NCI-H187 (cell line): ENCODE results near the gene GNAO1.
A peak's percentile ranks its signal among the peaks of the same experiment; 100 is the strongest.

ENCODE experiments used
- DNase-seq, 2 experiments: peaks; one replicate each; lab custom pipeline; 2025; lab: John Stamatoyannopoulos, UW

The GNAO1 gene

GRCh38 chr16:56349711-56350161 lies 158.4 kb downstream of the GNAO1 start:
- no peak for DNase-seq

- no peak for DNase-seq
Observed at GRCh38 chr16:56350491-56351405, 159.5 kb downstream of the GNAO1 start.

GRCh38 chr16:56351481-56351880 lies 160.2 kb downstream of the GNAO1 start:
- DNase-seq = no peak

GRCh38 chr16:56352351-56353053 lies 161.2 kb downstream of the GNAO1 start:
- DNase-seq = no peak

GRCh38 chr16:56353054-56353921 lies 162.0 kb downstream of the GNAO1 start:
- no peak for DNase-seq

GRCh38 chr16:56354016-56354415 lies 162.7 kb downstream of the GNAO1 start:
- DNase-seq = no peak

GRCh38 chr16:56354746-56355145 lies 163.5 kb downstream of the GNAO1 start:
- no peak for DNase-seq

- DNase-seq = no peak
Observed at GRCh38 chr16:56355221-56355620, 163.9 kb downstream of the GNAO1 start.

- DNase-seq = no peak
Observed at GRCh38 chr16:56355786-56356275, 164.5 kb downstream of the GNAO1 start.

GRCh38 chr16:56356276-56357240 lies 165.3 kb downstream of the GNAO1 start:
- DNase-seq = peak in 1 of 2 experiments; percentile 9

GRCh38 chr16:56357241-56357764 lies 166.0 kb downstream of the GNAO1 start:
- no peak for DNase-seq

- no peak for DNase-seq
Observed at GRCh38 chr16:56357765-56358322, 166.6 kb downstream of the GNAO1 start.

- no peak for DNase-seq
Observed at GRCh38 chr16:56360117-56361008, 169.1 kb downstream of the GNAO1 start.

GRCh38 chr16:56362057-56362655 lies 170.9 kb downstream of the GNAO1 start:
- DNase-seq = no peak

GRCh38 chr16:56362706-56363105 lies 171.4 kb downstream of the GNAO1 start:
- DNase-seq = no peak

GRCh38 chr16:56363181-56363716 lies 172.0 kb downstream of the GNAO1 start:
- no peak for DNase-seq

GRCh38 chr16:56363781-56364565 lies 172.7 kb downstream of the GNAO1 start:
- no peak for DNase-seq

- no peak for DNase-seq
Observed at GRCh38 chr16:56364865-56365264, 173.6 kb downstream of the GNAO1 start.
